K562 (cell line): Measurements from ENCODE around the gene ZBTB22. TPM values are rescaled to one million over a fixed set of nuclear protein-coding genes. Genes with fewer than 3 reads are reported as not detected.
A peak's percentile ranks its signal among the peaks of the same experiment; 100 is the strongest.

Experiments used
- ATAC-seq: fragments of 200-7000 bp; cut with Tn5 transposase; 3 replicates; pipeline ENCODE4 v1.9.1; 2020; ENCODE audit warnings: moderate library complexity
- Bru-seq: library from RNA; stranded (reverse); fragments of 400-500 nt; gene quantifications from one replicate; lab custom pipeline; 2021; lab: Mats Ljungman, UMichigan
- BruChase-seq, 2 experiments: library from RNA; stranded (reverse); fragments of 400-500 nt; gene quantifications; one replicate each; lab custom pipeline; 2021; lab: Mats Ljungman, UMichigan
- BruUV-seq: library from RNA; stranded (reverse); fragments of 400-500 nt; replicated peaks from 2 replicates; lab custom pipeline; 2021; lab: Mats Ljungman, UMichigan
- CTCF ChIA-PET: fragments of 300-600 bp; formaldehyde crosslinking; extraction: SDS; loops from one replicate; lab custom pipeline; 2021; ENCODE audit warnings: low intra/inter-chr PET ratio; lab: Yijun Ruan, JAX
- POLR2A ChIA-PET: fragments of 300-600, 350-650 bp; sonication (Branson Sonifier 250); formaldehyde crosslinking; extraction: SDS; loops from one replicate; lab custom pipeline; 2021; ENCODE audit warnings: antibody characterized with exemption, inconsistent platforms; lab: Yijun Ruan, JAX
- DNase-seq, 4 experiments: peaks; one replicate each; pipeline versions ENCODE4 v3.0.0 to v3.0.0-alpha.2; 2011 to 2018; ENCODE audit warnings: low spot score in 3 of 4, mixed read lengths in 3 of 4; ENCODE audit errors: extremely low read depth in 1 of 4
- FAIRE-seq: peaks from 2 replicates; lab custom pipeline; 2011; peaks lifted over from hg19 to GRCh38; lab: Jason Lieb, UNC
- H2AFZ ChIP-seq: 2 replicates; pipeline ENCODE4 v1.6.0; 2011; ENCODE audit warnings: low read depth, low read length, control low read depth, inconsistent platforms
- H3K27ac ChIP-seq: fragments of 200-600 bp; 3 replicates; pipeline ENCODE4 v1.8.0; 2011; ENCODE audit warnings: low read depth, mild to moderate bottlenecking, control low read depth, inconsistent platforms, low read length, moderate library complexity, mixed read lengths; ENCODE audit errors: extremely low read depth
- H3K27me3 ChIP-seq, 2 experiments: fragments of 300-600 bp in 1 of 2; 2 replicates in 1 of 2; 3 replicates in 1 of 2; pipeline versions ENCODE4 v1.6.0 to v1.8.0; 2011; ENCODE audit warnings: inconsistent platforms in 2 of 2, low read length in 2 of 2, mild to moderate bottlenecking in 1 of 2, mixed read lengths in 1 of 2, moderate library complexity in 1 of 2; ENCODE audit not compliant: control insufficient read depth in 2 of 2, insufficient read depth in 2 of 2
- H3K36me3 ChIP-seq: fragments of 300-600 bp; 3 replicates; pipeline ENCODE4 v1.8.0; 2011; ENCODE audit warnings: mild to moderate bottlenecking, low read length, inconsistent platforms; ENCODE audit not compliant: control insufficient read depth, insufficient read depth
- H3K4me1 ChIP-seq, 2 experiments: fragments of 200-600 bp in 1 of 2; replicated peaks in 1 of 2; 2 replicates in 1 of 2; 3 replicates in 1 of 2; pipeline versions ENCODE4 v1.5.1 to v1.8.0; 2011; ENCODE audit warnings: inconsistent platforms in 2 of 2, low read length in 2 of 2, mild to moderate bottlenecking in 1 of 2, mixed read lengths in 1 of 2, moderate library complexity in 1 of 2; ENCODE audit not compliant: control insufficient read depth in 2 of 2, insufficient read depth in 2 of 2
- H3K4me2 ChIP-seq: 2 replicates; pipeline ENCODE4 v1.6.1; 2011; ENCODE audit warnings: low read length, control low read depth, inconsistent platforms, mixed read lengths; ENCODE audit not compliant: insufficient read depth
- H3K4me3 ChIP-seq: fragments of 200-600 bp; sonication (generic), shearing (Covaris generic); 2 replicates; pipeline ENCODE4 v1.5.1; 2016; ENCODE audit warnings: control low read depth, inconsistent platforms
- H3K79me2 ChIP-seq: fragments of 200-600 bp; 3 replicates; pipeline ENCODE4 v1.8.0; 2011; ENCODE audit warnings: low read length, inconsistent platforms; ENCODE audit not compliant: control insufficient read depth, insufficient read depth
- H3K9ac ChIP-seq, 2 experiments: 2 replicates each; pipeline versions ENCODE4 v1.6.0 to v1.6.1; 2011; ENCODE audit warnings: low read depth in 2 of 2, low read length in 2 of 2, control low read depth in 1 of 2, inconsistent platforms in 1 of 2, mild to moderate bottlenecking in 1 of 2, mixed read lengths in 1 of 2; ENCODE audit not compliant: insufficient read depth in 1 of 2
- H3K9me1 ChIP-seq: one replicate; pipeline ENCODE4 v1.6.0; 2011; ENCODE audit warnings: inconsistent platforms, mild to moderate bottlenecking, low read length, moderate library complexity; ENCODE audit not compliant: control insufficient read depth, insufficient read depth
- H3K9me3 ChIP-seq: replicated peaks from 2 replicates; pipeline ENCODE4 v1.5.1; 2011; ENCODE audit warnings: low read depth, low read length, inconsistent platforms; ENCODE audit not compliant: control insufficient read depth, insufficient read depth
- H4K20me1 ChIP-seq: replicated peaks from 2 replicates; pipeline ENCODE4 v1.6.1; 2011; ENCODE audit warnings: low read length, inconsistent platforms, mixed read lengths; ENCODE audit not compliant: control insufficient read depth, insufficient read depth
- FOS ChIP-seq: IDR thresholded peaks from 3 replicates; pipeline ENCODE4 v1.6.1; 2011; ENCODE audit not compliant: insufficient read length; ENCODE audit errors: extremely low read depth
- FOXO4 ChIP-seq: fragments of 450-650 bp; formaldehyde crosslinking; IDR thresholded peaks from 2 replicates; pipeline ENCODE4 v1.4.0; 2020; ENCODE audit warnings: mild to moderate bottlenecking, moderate library complexity
- HDAC1 ChIP-seq, 2 experiments: fragments of 450-650 bp; IDR thresholded peaks; 2 replicates each; pipeline ENCODE4 v1.6.1; 2016 to 2017; ENCODE audit warnings: inconsistent platforms in 1 of 2, mild to moderate bottlenecking in 1 of 2, moderate library complexity in 1 of 2
- NEUROD1 ChIP-seq: fragments of 150-350 bp; IDR thresholded peaks from 2 replicates; pipeline ENCODE4 v1.6.1; 2014; ENCODE audit warnings: borderline replicate concordance, low read length, low read depth; ENCODE audit not compliant: partially characterized antibody
- TOE1 ChIP-seq, 2 experiments: fragments of 450-650 bp in 1 of 2; sonication (generic) in 1 of 2; formaldehyde crosslinking in 1 of 2; IDR thresholded peaks; 2 replicates each; pipeline versions ENCODE4 v1.7.1 to v1.8.0; 2016 to 2022; ENCODE audit warnings: borderline replicate concordance in 2 of 2, mild to moderate bottlenecking in 2 of 2, antibody characterized with exemption in 1 of 2, inconsistent platforms in 1 of 2, low read depth in 1 of 2, missing genetic modification reagents in 1 of 2, moderate library complexity in 1 of 2
- ZNF121 ChIP-seq: sonication (generic); formaldehyde crosslinking; conservative IDR thresholded peaks from 2 replicates; pipeline ENCODE4 v1.8.0; 2022; ENCODE audit warnings: missing genetic modification reagents
- ZNF668 ChIP-seq: fragments of 250-450 bp; sonication (Bioruptor Pico); IDR thresholded peaks from 2 replicates; pipeline ENCODE4 v1.8.0; 2022; ENCODE audit warnings: mild to moderate bottlenecking, inconsistent platforms
- WGBS: fragments of 100-300 bp; shearing (Covaris generic); methylation state at CpG from one replicate; pipeline ENCODE4 v1.1.6; 2016; ENCODE audit warnings: low coverage, mixed read lengths; ENCODE audit not compliant: insufficient coverage; ENCODE audit errors: missing lambda C conversion rate; 5-methylcytosine and 5-hydroxymethylcytosine counted together
- in situ Hi-C: fragments of 300-500 bp; cut with MboI; formaldehyde crosslinking; loops from 4 replicates; pipeline ENCODE4 v1.15.0; 2018; ENCODE audit warnings: inconsistent platforms, mixed read lengths
- intact Hi-C: fragments of 100-400 bp; cut with micrococcal nuclease; formaldehyde crosslinking; loops from 2 replicates; pipeline ENCODE4 v1.14.2; 2022
- long read RNA-seq, 3 experiments: library from polyadenylated mRNA in 2 of 3; library from RNA in 1 of 3; unstranded in 2 of 3; stranded (forward) in 1 of 3; transcript quantifications; one replicate each; pipeline ENCODE4 v2.0.0, GENCODE V29; 2019 to 2022
- polyA minus RNA-seq, 3 experiments: library from RNA; depleted of rRNA, polyadenylated mRNA; stranded (reverse); fragments of >200 nt; gene quantifications; 2 replicates each; pipeline ENCODE4 v1.2.3, GENCODE V29; 2011
- polyA plus RNA-seq, 8 experiments: library from polyadenylated mRNA; depleted of rRNA in 4 of 8; stranded (reverse) in 5 of 8; unstranded in 3 of 8; fragments of >200 nt; fragmentation: Nextera tagmentation in 2 of 8; fragmentation: Illumina TruSeq in 1 of 8; extraction: Ambion mirVana in 2 of 8; extraction: Trizol in 1 of 8; gene quantifications; 2 replicates each; pipeline versions ENCODE4 v1.2.1 to v1.2.3, GENCODE V29; 2011 to 2014; ENCODE audit warnings: inconsistent platforms in 1 of 8, missing spikeins in 1 of 8
- total RNA-seq, 7 experiments: library from RNA; depleted of rRNA in 6 of 7; stranded (reverse); fragments of >200 nt in 6 of 7; fragmentation: Illumina TruSeq in 2 of 7; extraction: Trizol in 2 of 7; gene quantifications; 2 replicates each; pipeline versions ENCODE4 v1.2.1 to v1.2.3, GENCODE V29; 2011 to 2021; ENCODE audit warnings: low replicate concordance in 1 of 7
- TF ChIP-seq, protein P1 (sequence below): fragments of 450-650 bp; conservative IDR thresholded peaks from 2 replicates; pipeline ENCODE4 v1.6.1; 2016; ENCODE audit warnings: missing genetic modification characterization, low read depth, mild to moderate bottlenecking, missing compliant biosample characterization, moderate library complexity
- TF ChIP-seq, protein P2 (sequence below): fragments of 450-650 bp; IDR thresholded peaks from 2 replicates; pipeline ENCODE4 v1.6.1; 2016; ENCODE audit warnings: borderline replicate concordance

ZBTB22 gene
- 8.2 and 25.6 TPM in 2 replicates for total RNA-seq (2011; cell fraction: chromatin; rRNA removed; ENCODE audit: low replicate concordance)
- total RNA-seq (2011; cell fraction: nucleolus; rRNA removed), result 20.4 and 20.8 TPM in 2 replicates
- total RNA-seq (2011; cell fraction: nucleoplasm; rRNA removed), result 13.3 and 13.4 TPM in 2 replicates
- total RNA-seq (2014; rRNA removed) (11.9 and 12.2 TPM in 2 replicates), total RNA-seq (2014; rRNA removed; fragmentation: Illumina TruSeq; extraction: Trizol) (5.6 and 5.9 TPM in 2 replicates), total RNA-seq (2015; rRNA removed; fragmentation: Illumina TruSeq; extraction: Trizol) (8.2 and 8.4 TPM in 2 replicates), total RNA-seq (2021) (10.0 and 11.1 TPM in 2 replicates), polyA plus RNA-seq (2011; rRNA removed) (5.8 and 9.4 TPM in 2 replicates), polyA plus RNA-seq (2014; fragmentation: Illumina TruSeq; extraction: Trizol) (7.1 TPM in 2 replicates), polyA plus RNA-seq (2014; fragmentation: Nextera tagmentation; extraction: Ambion mirVana) (under 1 TPM; 0.21 to 0.30 TPM), polyA plus RNA-seq (2014; rRNA removed) (8.7 and 10.3 TPM in 2 replicates), polyA minus RNA-seq (2011; rRNA and poly(A)+ RNA removed) (7.1 and 7.7 TPM in 2 replicates), Bru-seq, nascent RNA (percentile 68 among the genes with signal in this experiment), BruChase-seq, experiment 1, labeled RNA remaining after a 2-hour chase (percentile 66 among the genes with signal in this experiment), BruChase-seq, experiment 2, labeled RNA remaining after a 6-hour chase (percentile 75 among the genes with signal in this experiment)
- 9.0 and 12.6 TPM in 2 replicates for polyA plus RNA-seq (2011; cell fraction: cytosol; rRNA removed)
- 13.4 and 20.4 TPM in 2 replicates for polyA plus RNA-seq (2011; cell fraction: nucleus; rRNA removed)
- polyA plus RNA-seq (2012), result 9.5 and 11.3 TPM in 2 replicates
- 6.3 and 7.0 TPM in 2 replicates for polyA minus RNA-seq (2011; cell fraction: cytosol; rRNA and poly(A)+ RNA removed)
- 11.4 and 12.3 TPM in 2 replicates for polyA minus RNA-seq (2011; cell fraction: nucleus; rRNA and poly(A)+ RNA removed)
- long read RNA-seq, experiment 1, transcript ZBTB22-208 (2 exons, 2,651 nt), result major isoform, 16 of 55 reads
- long read RNA-seq, experiment 1, partial matches to known transcripts, result 39 of 55 reads
- long read RNA-seq, experiment 1, other reads (novel, unspliced or antisense), result 0 of 55 reads
- long read RNA-seq, experiment 2, transcript ZBTB22-208 (2 exons, 2,651 nt), result major isoform, 7 of 15 reads
- long read RNA-seq, experiment 2, partial matches to known transcripts, result 0 of 15 reads
- long read RNA-seq, experiment 2, other reads (novel, unspliced or antisense), result 8 of 15 reads
- long read RNA-seq, experiment 3, result 0 reads

GRCh38 chr6:33317669-33318425 is at the start of gene ZBTB22:
TSS of gene ZBTB22 (minus strand) at chr6:33317744. CDS start at chr6:33316916, 828 bp downstream.
- H3K9me1 ChIP-seq, result peaks cover 3% of the 10 kb centered on the region
- H3K27me3 ChIP-seq, result no peaks in the 10 kb centered on the region
- WGBS, result under 1% methylated on average over 35 of the region's 44 CpGs
- intact Hi-C loops, result loop anchor here (1.0 kb wide), 1 partner anchor 46 kb away; the partner anchor contains the start of gene RPS18
- peak within 1 kb of the TSS; percentile 79 for H3K27ac ChIP-seq
- ChIA-PET CTCF (no interaction called here), POLR2A (interaction anchor here (0.5 to 2.6 kb wide), 19 partner anchors 11 to 346 kb away, joined by 3 to 32 read pairs (median 4); partner anchors contain the start of genes B3GALT4, CUTA, HLA-DPB1 and RGL2)
- 0 out of 2 replicates have a peak, but pooled peaks cover 3% of the 10 kb centered on the region for H4K20me1 ChIP-seq
- in situ Hi-C loops, result no loop called here
- peak; percentile 98 for FAIRE-seq
- peak; percentile 82 for ATAC-seq
- BruUV-seq, result no TSS peak
- H3K79me2 ChIP-seq, result peaks cover 65% of the 10 kb centered on the region
- H3K36me3 ChIP-seq, result peaks cover 43% of the 10 kb centered on the region
- H3K4me1 ChIP-seq, result peaks cover 56 to 76% of the 10 kb centered on the region in 2 experiments
- H3K9me3 ChIP-seq, result no peaks in the 10 kb centered on the region
- peak within 1 kb of the TSS; percentile 98 for H2AFZ ChIP-seq
- peak; percentile 90 to 100 (median 94) for DNase-seq
- peak within 1 kb of the TSS; percentile 68 to 75 for H3K9ac ChIP-seq
- H3K4me3 ChIP-seq, result peak within 1 kb of the TSS; percentile 63
- peak within 1 kb of the TSS; percentile 97 for H3K4me2 ChIP-seq
- TF ChIP-seq ZNF121 (CRISPR knock-in tag), result peak; percentile 59; the same call in 1 of the 2 replicates
- peak; percentile 76 for TF ChIP-seq FOS
- TF ChIP-seq TOE1 (IDR thresholded peaks at IDR 0.05; ENCODE audit: borderline replicate concordance), result peak; percentile 95
- TF ChIP-seq TOE1 (CRISPR knock-in tag; IDR thresholded peaks at IDR 0.05; ENCODE audit: borderline replicate concordance, low read depth), result no peak
- TF ChIP-seq, protein P1, sequence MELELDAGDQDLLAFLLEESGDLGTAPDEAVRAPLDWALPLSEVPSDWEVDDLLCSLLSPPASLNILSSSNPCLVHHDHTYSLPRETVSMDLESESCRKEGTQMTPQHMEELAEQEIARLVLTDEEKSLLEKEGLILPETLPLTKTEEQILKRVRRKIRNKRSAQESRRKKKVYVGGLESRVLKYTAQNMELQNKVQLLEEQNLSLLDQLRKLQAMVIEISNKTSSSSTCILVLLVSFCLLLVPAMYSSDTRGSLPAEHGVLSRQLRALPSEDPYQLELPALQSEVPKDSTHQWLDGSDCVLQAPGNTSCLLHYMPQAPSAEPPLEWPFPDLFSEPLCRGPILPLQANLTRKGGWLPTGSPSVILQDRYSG, result no peak
- TF ChIP-seq NEUROD1, result peak; percentile 81
- peak; percentile 69; the same call in 1 of the 2 replicates for TF ChIP-seq FOXO4
- no peak for TF ChIP-seq ZNF668 (CRISPR knock-in tag)
- peak in 1 of 2 experiments; percentile 62; a peak in 2 of 4 replicates for TF ChIP-seq HDAC1 (IDR thresholded peaks at IDR 0.05)
- TF ChIP-seq, protein P2, sequence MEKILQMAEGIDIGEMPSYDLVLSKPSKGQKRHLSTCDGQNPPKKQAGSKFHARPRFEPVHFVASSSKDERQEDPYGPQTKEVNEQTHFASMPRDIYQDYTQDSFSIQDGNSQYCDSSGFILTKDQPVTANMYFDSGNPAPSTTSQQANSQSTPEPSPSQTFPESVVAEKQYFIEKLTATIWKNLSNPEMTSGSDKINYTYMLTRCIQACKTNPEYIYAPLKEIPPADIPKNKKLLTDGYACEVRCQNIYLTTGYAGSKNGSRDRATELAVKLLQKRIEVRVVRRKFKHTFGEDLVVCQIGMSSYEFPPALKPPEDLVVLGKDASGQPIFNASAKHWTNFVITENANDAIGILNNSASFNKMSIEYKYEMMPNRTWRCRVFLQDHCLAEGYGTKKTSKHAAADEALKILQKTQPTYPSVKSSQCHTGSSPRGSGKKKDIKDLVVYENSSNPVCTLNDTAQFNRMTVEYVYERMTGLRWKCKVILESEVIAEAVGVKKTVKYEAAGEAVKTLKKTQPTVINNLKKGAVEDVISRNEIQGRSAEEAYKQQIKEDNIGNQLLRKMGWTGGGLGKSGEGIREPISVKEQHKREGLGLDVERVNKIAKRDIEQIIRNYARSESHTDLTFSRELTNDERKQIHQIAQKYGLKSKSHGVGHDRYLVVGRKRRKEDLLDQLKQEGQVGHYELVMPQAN, result peak; percentile 52; the same call in 1 of the 2 replicates
